NOMO-1 treated with DMSO at 0.1 percent for 48 hours (cell line): ENCODE measurements around the gene ZC3H10.

Source experiments
- DNase-seq: peaks from one replicate; lab custom pipeline; 2025; ENCODE audit not compliant: unreplicated experiment; lab: John Stamatoyannopoulos, UW

Gene ZC3H10

DNA sequence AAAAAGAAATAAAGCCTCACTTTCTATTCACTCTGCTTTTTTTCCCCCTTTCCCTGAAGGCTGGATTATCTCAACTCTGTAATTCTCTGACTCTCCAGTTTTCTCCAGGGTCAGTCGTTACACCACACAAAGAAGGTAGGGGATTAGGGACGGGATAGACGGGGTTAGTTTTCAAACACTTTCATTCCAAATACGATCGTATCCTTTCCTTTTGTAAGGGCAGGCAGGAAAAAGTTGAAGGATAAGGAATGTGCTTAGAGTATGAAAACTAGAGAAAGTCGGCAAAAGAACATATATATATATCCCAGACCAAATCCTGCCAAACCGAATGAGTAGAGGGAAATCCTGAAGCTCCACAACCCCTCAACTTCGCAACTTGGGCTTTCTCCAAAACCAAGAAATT is 9.4 kb downstream of the ZC3H10 start:
- no peak for DNase-seq

- DNase-seq: peak; percentile 100
Measured at GRCh38 chr12:56127888-56128669, 10.0 kb downstream of the ZC3H10 start, which contains the start of gene ESYT1. Gene ESYT1, plus strand, starts transcription at chr12:56128267. Its CDS starts 53 bp downstream, at chr12:56128320.

DNA sequence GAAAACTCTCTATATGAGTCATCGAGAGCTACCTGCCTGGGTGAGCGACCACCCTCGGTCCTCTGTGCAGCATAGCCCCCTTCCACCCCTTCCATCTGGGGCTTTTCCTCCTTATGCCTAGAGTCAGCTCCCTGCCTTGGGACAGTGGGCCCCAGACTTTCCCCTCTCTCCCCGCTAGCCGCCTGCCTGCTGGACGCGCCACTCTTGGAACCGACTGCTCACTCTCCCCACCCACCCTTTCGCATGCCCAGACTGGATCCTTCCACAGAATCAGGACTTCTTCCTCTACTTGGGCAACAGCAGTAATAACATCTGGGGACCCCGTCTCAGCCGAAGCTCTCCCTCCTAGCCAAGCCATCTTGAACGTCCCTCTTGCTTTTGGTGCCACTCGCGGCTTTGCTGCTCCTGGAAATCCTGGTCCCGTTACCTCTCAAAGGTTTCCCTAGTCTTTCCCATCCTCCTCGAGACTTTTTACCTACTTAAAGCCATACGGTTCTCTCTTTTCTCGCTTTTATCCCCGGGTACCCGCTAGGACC is 10.7 kb downstream of the ZC3H10 start:
- DNase-seq: no peak

- peak; percentile 55 for DNase-seq
Measured at GRCh38 chr12:56129206-56129941, 11.3 kb downstream of the ZC3H10 start.

DNA sequence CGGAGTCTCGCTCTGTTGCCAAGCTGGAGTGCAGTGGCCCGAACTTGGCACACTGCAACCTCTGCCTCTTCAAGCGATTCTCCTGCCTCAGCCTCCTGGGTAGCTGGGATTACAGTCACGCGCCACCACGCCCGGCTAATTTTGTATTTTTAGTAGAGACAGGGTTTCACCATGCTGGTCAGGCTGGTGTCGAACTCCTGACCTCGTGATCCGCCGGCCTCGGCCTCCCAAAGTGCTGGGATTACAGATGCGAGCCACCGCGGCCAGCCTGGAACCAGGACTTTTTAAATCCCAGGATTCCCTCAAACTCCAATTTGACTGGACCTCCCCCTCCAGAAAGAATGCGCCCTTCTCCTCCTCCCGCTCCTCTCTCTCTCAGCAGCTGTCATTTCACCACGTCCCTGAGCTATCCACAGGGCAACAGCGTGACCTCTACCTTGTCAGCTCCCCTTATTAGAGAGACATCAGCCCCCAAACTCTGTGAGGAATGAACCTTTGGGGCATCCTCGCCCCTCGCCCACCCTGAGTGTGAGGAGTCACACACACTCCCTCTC is 12.0 kb downstream of the ZC3H10 start:
- DNase-seq: no peak

DNA sequence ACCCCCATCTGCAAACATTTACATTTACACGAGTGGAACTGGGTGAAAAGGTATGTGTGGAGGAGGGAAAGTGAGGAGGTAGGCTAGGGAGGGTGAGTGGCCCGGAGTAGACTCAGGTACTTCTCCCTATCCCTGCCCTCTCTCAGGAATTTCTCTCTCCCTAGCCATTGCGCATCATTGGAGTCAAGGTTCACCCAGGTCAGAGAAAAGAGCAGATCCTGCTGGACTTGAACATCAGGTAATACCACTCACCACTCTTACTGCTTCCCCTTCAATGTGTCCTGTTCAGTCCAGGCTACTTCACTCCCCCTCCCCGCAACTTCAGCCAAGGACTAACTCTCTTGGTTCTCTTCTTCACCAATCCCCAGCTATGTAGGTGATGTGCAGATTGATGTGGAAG is 12.8 kb downstream of the ZC3H10 start:
- DNase-seq: no peak

DNA sequence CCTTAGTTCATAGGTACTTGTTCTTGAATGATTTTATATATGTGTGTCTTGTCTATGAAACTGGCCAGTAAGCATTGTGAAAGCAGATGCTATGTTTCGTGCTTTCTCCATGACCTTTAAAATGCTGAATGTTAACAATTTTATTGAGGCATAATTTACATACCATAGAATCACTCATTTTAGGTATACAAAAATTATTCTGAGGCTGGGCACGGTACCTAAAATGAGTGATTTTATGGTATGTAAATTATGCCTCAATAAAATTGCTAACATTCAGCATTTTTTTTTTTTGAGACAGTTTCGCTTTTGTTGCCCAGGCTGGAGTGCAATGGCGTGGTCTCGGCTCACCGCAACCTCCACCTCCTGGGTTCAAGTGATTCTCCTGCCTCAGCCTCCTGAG is 16.8 kb downstream of the ZC3H10 start:
- DNase-seq: no peak

GRCh38 chr12:56137853-56138571 is 19.9 kb downstream of the ZC3H10 start:
- DNase-seq: no peak

DNA sequence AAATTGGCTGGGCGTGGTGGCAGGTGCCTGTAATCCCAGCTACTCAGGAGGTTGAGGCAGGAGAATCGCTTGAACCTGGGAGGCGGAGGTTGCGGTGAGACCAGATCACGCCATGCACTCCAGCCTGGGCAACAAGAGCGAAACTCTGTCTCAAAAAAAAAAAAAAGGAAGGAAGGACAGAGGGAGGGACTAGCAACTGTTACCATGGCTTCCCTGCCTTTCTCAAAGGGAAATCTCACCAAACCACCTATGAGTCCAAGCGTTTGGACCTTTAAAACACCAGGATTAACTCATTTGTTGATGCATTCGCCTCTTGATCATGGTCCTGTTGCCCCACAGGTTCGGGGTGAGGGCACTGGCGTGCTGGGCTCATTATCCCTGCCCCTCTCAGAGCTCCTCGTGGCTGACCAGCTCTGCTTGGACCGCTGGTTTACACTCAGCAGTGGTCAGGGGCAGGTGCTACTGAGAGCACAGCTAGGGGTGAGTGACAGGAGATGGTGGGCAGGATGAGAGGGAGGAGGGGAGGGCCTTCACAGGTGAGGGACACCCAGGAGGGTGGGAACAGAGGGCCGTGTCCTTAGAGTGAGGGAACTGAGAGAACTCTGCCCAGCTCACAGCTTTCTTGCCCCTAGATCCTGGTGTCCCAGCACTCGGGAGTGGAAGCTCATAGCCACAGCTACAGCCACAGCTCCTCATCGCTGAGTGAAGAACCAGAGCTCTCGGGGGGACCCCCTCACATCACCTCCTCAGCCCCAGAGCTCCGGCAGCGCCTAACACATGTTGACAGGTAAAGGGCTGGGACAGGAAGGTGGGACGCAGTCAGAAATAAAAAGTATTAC is 24.1 kb downstream of the ZC3H10 start:
- DNase-seq: peak; percentile 52

DNA sequence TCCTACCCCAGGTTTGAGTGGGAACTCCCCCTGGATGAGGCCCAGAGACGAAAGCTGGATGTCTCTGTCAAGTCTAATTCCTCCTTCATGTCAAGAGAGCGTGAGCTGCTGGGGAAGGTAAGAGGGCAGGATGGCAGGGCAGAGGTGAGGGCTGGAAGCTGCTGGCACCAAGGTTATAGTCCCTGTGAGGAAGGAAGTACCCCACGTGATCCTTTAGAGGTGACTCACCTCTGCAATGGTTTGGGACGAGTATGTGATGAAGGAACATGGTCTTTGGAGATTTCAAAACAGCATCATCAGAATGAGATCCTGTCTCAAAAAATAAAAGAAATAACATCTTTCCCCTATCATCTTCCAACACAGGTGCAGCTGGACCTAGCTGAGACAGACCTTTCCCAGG is 25.2 kb downstream of the ZC3H10 start:
- no peak for DNase-seq

DNA sequence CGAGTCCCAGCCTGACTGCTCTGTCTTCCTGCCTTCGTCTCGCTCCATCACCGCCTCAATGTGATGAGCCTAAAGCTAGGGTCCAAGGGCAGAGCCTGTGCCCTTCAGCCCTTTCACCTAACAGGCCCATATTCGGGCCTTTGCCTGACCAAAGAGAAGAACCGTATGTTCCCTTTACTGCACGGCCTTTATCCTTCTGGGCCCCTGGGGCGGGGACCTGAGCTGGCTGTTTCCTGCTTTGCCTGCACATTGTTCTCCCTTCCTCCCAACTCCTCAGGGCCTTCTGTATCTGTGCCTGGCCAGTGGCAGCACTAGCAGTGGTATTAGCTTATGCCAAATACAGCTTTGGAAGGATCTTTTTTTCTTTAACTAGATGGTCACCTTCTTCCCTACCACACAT is 25.8 kb downstream of the ZC3H10 start:
- DNase-seq: no peak

GRCh38 chr12:56145217-56145616 is 27.2 kb downstream of the ZC3H10 start:
- DNase-seq: no peak

- DNase-seq: no peak
Measured at GRCh38 chr12:56146492-56147460, 28.7 kb downstream of the ZC3H10 start.

DNA sequence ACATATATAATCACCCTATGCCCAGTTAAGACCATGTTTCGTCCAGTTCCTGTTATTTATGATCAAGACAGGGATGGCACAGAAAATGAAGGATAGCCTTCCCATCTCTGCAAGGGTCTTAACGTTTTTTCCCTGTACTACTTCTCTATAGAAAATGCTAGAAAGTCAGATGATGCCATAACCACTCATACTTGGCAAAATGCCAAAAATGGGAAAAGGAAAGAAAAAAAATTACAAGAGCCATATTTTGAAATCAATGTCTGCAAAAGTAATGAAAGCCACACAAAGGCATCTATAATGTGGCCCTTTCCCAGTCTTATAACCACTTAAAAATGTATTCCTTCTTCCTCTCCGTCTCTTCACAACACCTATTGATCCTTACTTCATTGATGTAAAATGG is 32.5 kb downstream of the ZC3H10 start:
- peak; percentile 25 for DNase-seq

GRCh38 chr12:56151672-56152131 is 33.6 kb downstream of the ZC3H10 start:
- peak; percentile 61 for DNase-seq

- peak; percentile 89 for DNase-seq
Measured at GRCh38 chr12:56152132-56152755, 34.2 kb downstream of the ZC3H10 start, which contains the start of gene MYL6B. Gene MYL6B, plus strand, starts transcription at chr12:56152587. Its CDS starts 1,332 bp downstream, at chr12:56153919.

- DNase-seq: no peak
Measured at GRCh38 chr12:56152756-56153677, 35.0 kb downstream of the ZC3H10 start.
